Lower lobe of right lung (tissue), 2 donors: ENCODE data around the gene SFRP5. TPM values are rescaled to one million over a fixed set of nuclear protein-coding genes. Genes with fewer than 3 reads are reported as not detected.

Experiments used
- ATAC-seq, 2 donors: fragments of 200-7000 bp; cut with Tn5 transposase; one replicate each; pipeline ENCODE4 v1.9.1; 2020 to 2022; ENCODE audit warnings: mild to moderate bottlenecking in 2 of 2, moderate library complexity in 2 of 2
- DNase-seq: peaks from one replicate; pipeline ENCODE4 v3.0.0-alpha.2; 2020
- H3K27ac ChIP-seq: fragments of 200-600 bp; one replicate; pipeline ENCODE4 v1.8.0; 2022
- H3K27me3 ChIP-seq: fragments of 200-600 bp; one replicate; pipeline ENCODE4 v1.8.0; 2022; ENCODE audit warnings: low read depth
- H3K36me3 ChIP-seq: fragments of 200-600 bp; one replicate; pipeline ENCODE4 v1.8.0; 2022; ENCODE audit warnings: mild to moderate bottlenecking
- H3K4me1 ChIP-seq: fragments of 200-600 bp; one replicate; pipeline ENCODE4 v1.8.0; 2022
- H3K4me3 ChIP-seq: fragments of 200-600 bp; one replicate; pipeline ENCODE4 v1.8.0; 2022; ENCODE audit warnings: mild to moderate bottlenecking
- H3K9me3 ChIP-seq: fragments of 200-600 bp; one replicate; pipeline ENCODE4 v1.8.0; 2022
- intact Hi-C: fragments of 100-400 bp; cut with DNase I; formaldehyde crosslinking; loops from one replicate; pipeline ENCODE4 v1.11.0; 2022
- total RNA-seq: library from RNA; stranded (reverse); fragmentation: NEBNext Ultra II Directional; extraction: Animal tissue kit (Norgen Biotek cat#: 25700); gene quantifications from one replicate; pipeline ENCODE4 v1.2.1, GENCODE V29; 2021
- TF ChIP-seq, protein P1 (sequence below): fragments of 200-600 bp; IDR thresholded peaks from one replicate; pipeline ENCODE4 v1.8.0; 2022; ENCODE audit warnings: antibody characterized with exemption, mild to moderate bottlenecking
- donor health status: DM: no; HTN: yes; CAD: no; lungs with severe emphysema.

Gene SFRP5
- total RNA-seq, 1 donor from 2014 or later, result 0.27 TPM

DNA sequence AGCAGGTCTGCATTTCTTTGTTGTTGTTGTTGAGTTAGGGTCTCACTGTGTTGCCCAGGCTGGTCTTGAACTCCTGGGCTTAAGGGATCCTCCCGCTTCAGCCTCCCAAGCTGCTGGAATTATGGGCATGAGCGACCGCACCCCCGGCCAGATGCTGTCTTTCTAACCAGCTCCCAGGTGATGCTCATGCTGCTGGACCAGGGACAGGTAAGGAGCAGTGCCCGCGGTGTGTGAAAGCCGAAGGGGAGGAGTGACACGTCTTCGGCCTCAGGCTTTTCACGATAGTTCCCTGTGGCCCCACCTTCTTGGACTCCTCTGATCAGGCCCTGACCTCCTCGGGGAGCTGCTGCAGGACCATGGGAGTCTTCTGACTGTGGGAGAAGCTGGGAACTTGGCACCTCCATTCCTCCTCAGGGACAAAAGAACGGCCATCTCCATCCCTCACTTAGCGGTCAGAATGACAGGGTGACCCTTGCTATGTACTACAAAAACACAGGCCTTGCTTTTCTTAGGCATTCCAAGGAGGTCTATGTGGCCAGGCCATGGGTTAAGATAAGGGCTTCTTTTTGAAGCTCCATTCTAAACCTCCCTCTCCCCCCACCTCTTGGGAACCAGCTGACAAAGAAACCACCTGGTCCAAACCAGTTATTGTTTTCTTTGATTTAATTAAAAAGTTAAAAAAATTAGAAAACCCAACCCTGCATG is 5.5 kb downstream of the SFRP5 start:
- intact Hi-C loops, result no loop called here
- peaks cover 3% of the 10 kb centered on the region for H3K36me3 ChIP-seq
- peaks cover 23% of the 10 kb centered on the region for H3K27me3 ChIP-seq
- no peak for DNase-seq
- TF ChIP-seq, protein P1, sequence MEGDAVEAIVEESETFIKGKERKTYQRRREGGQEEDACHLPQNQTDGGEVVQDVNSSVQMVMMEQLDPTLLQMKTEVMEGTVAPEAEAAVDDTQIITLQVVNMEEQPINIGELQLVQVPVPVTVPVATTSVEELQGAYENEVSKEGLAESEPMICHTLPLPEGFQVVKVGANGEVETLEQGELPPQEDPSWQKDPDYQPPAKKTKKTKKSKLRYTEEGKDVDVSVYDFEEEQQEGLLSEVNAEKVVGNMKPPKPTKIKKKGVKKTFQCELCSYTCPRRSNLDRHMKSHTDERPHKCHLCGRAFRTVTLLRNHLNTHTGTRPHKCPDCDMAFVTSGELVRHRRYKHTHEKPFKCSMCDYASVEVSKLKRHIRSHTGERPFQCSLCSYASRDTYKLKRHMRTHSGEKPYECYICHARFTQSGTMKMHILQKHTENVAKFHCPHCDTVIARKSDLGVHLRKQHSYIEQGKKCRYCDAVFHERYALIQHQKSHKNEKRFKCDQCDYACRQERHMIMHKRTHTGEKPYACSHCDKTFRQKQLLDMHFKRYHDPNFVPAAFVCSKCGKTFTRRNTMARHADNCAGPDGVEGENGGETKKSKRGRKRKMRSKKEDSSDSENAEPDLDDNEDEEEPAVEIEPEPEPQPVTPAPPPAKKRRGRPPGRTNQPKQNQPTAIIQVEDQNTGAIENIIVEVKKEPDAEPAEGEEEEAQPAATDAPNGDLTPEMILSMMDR, result no peak
- H3K9me3 ChIP-seq, result no peaks in the 10 kb centered on the region
- no peak overlapping the region for H3K4me3 ChIP-seq
- H3K27ac ChIP-seq, result no peak overlapping the region
- no peak for ATAC-seq
- peaks cover 1% of the 10 kb centered on the region for H3K4me1 ChIP-seq

DNA sequence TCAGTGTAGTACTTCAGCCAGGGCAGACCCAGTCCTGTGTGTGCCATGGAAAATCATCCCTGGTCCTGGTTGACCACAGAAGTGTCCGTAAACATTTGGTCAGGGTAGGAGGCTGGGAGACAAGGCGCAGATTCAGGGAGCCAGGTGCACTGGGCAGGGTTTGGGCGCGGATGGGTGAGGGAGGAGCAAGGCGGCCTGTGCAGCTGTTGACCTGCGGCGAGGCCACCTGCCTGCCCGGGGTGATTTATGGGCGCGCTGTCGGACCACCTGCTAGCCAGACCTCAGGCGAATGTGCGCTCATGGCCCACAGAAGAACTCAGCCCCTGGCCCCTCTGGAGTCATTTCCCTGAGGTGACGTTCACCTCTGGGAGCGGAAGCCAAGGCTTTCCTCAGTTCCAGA is 6.6 kb downstream of the SFRP5 start:
- Histone ChIP-seq H3K27ac (no peak overlapping the region), H3K27me3 (peaks cover 12% of the 10 kb centered on the region), H3K4me1 (no peaks in the 10 kb centered on the region), H3K9me3 (no peaks in the 10 kb centered on the region), H3K4me3 (no peak overlapping the region), H3K36me3 (peaks cover 14% of the 10 kb centered on the region)
- TF ChIP-seq, protein P1, result no peak
- no peak for DNase-seq
- intact Hi-C loops, result no loop called here
- ATAC-seq, result no peak

DNA sequence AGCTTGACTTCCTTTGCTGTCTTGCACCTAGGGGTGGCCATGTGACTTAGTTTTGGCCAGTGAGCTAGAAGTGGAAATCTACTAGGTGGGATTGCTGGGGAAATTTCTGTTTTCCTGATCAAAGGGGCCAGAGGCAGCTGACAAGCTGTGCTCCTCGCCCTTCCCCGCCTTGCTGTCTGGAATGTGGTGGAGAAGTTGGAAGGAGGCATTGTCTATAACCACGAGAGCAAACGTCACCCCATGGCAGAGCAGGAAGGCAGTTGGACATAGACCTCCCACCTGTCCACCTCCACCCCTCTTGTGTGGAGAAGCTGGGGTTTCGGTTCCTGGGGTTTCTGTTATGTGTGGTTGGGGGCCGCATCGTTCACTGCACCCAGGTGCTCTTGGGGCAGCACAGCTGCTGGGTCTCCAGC is 7.3 kb downstream of the SFRP5 start:
- Histone ChIP-seq H3K9me3 (no peaks in the 10 kb centered on the region), H3K4me3 (no peak overlapping the region), H3K27me3 (peaks cover 6% of the 10 kb centered on the region), H3K27ac (no peak overlapping the region), H3K36me3 (peaks cover 20% of the 10 kb centered on the region), H3K4me1 (no peaks in the 10 kb centered on the region)
- intact Hi-C loops, result no loop called here
- ATAC-seq (no peak), DNase-seq (peak; percentile 24)
- TF ChIP-seq, protein P1, result no peak

DNA sequence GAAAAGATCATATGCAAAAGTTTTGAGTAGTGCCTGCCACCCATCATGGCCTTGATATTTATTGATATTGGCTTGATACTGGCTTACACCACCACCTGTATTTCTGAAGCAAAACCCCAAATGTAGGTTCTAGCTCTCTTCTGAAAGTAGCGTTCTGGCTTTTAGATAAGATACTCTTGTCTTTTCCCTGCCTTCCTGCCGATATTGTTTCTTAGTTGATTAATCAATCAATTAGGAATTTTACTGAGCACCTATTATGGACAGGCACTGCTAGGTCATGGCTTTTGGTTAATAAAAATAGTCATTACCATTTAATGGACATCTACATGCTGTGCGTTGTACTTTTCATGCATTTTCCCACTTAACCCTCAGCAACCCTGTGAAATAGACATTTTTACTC is 7.9 kb downstream of the SFRP5 start:
- TF ChIP-seq, protein P1, result no peak
- intact Hi-C loops, result no loop called here
- H3K27ac ChIP-seq, result no peak overlapping the region

DNA sequence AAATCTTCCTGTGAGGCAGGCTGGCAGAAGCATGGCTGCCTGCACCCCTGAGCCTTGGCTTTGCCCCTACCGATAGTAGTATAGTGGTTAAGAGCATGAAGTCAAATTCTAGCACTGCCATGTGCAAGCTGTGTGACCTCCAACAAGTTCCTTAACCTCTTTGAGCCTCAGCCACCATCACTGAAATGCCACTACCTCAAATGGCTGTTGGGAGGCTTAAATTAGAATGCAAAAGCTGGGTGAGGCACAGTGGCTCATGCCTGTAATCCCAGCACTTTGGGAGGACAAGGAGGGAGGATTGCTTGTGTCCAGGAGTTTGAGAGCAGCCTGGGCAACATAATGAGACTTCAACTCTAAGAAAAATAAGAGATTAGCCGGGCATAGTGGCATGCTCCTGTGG is 8.4 kb downstream of the SFRP5 start:
- no peak overlapping the region for H3K27ac ChIP-seq
- DNase-seq (no peak), ATAC-seq (no peak)
- intact Hi-C loops, result no loop called here
- H3K9me3 ChIP-seq, result no peaks in the 10 kb centered on the region
- H3K36me3 ChIP-seq, result peaks cover 31% of the 10 kb centered on the region
- TF ChIP-seq, protein P1, result no peak
- no peaks in the 10 kb centered on the region for H3K4me1 ChIP-seq
- no peak overlapping the region for H3K4me3 ChIP-seq
- H3K27me3 ChIP-seq, result no peaks in the 10 kb centered on the region

More for the DNA sequence above, 7.9 kb downstream of the SFRP5 start:
- Histone ChIP-seq H3K27me3 (peaks cover under 1% of the 10 kb centered on the region), H3K4me3 (no peak overlapping the region), H3K4me1 (no peaks in the 10 kb centered on the region), H3K9me3 (no peaks in the 10 kb centered on the region), H3K36me3 (peaks cover 26% of the 10 kb centered on the region)
- no peak for DNase-seq
- no peak for ATAC-seq
